C1 segment of cervical spinal cord (tissue), 14 donors: ENCODE results near the gene TNS3.
"Not testable (repeated sequence)": the region's sequence is repeated elsewhere in the genome, so short reads cannot be mapped to it uniquely, and the experiment has no call there.

ENCODE experiments used
- DNase-seq, 14 donors: peaks; one replicate each; lab custom pipeline; 2025; lab: John Stamatoyannopoulos, UW

Gene TNS3

GRCh38 chr7:47453093-47454061, 128.5 kb downstream of the TNS3 start:
- peak in 6 of 14 donors; percentile 37 to 58 (median 50) for DNase-seq

GRCh38 chr7:47452715-47453092, 129.2 kb downstream of the TNS3 start:
- peak in 4 of 14 donors; percentile 50 to 66 (median 54) for DNase-seq

- peak in 1 of 14 donors; percentile 66 for DNase-seq
These were observed 129.6 kb downstream of the TNS3 start for GRCh38 chr7:47452295-47452694.

- no peak for DNase-seq
These were observed 130.1 kb downstream of the TNS3 start for GRCh38 chr7:47451851-47452205.

GRCh38 chr7:47449810-47450590, 131.9 kb downstream of the TNS3 start:
- no peak for DNase-seq

- DNase-seq = no peak
These were observed 132.9 kb downstream of the TNS3 start for GRCh38 chr7:47448971-47449370.

- no peak for DNase-seq
These were observed 134.1 kb downstream of the TNS3 start for GRCh38 chr7:47447621-47448349.

GRCh38 chr7:47446871-47447466, 134.9 kb downstream of the TNS3 start:
- DNase-seq = no peak

- no peak for DNase-seq
These were observed 137.4 kb downstream of the TNS3 start for GRCh38 chr7:47444376-47445098.

- DNase-seq = no peak
These were observed 138.9 kb downstream of the TNS3 start for GRCh38 chr7:47443049-47443448.

- DNase-seq = no peak
These were observed 139.4 kb downstream of the TNS3 start for GRCh38 chr7:47442605-47442865.

- DNase-seq = no peak
These were observed 139.9 kb downstream of the TNS3 start for GRCh38 chr7:47441796-47442604.

GRCh38 chr7:47441048-47441447, 140.9 kb downstream of the TNS3 start:
- not testable (repeated sequence) for DNase-seq

- DNase-seq = no peak
These were observed 141.6 kb downstream of the TNS3 start for GRCh38 chr7:47440320-47440719.

GRCh38 chr7:47439181-47439667, 142.7 kb downstream of the TNS3 start:
- DNase-seq = no peak

GRCh38 chr7:47438411-47439029, 143.4 kb downstream of the TNS3 start:
- DNase-seq = no peak

GRCh38 chr7:47435889-47436312, 146.0 kb downstream of the TNS3 start:
- peak in 6 of 14 donors; percentile 20 to 58 (median 29) for DNase-seq

- DNase-seq = no peak
These were observed 148.4 kb downstream of the TNS3 start for GRCh38 chr7:47433564-47433895.

- no peak for DNase-seq
These were observed 149.0 kb downstream of the TNS3 start for GRCh38 chr7:47432671-47433563.
